ENCODE measurements around the gene IDI2.

GRCh38 chr10:1050554-1050953 lies 24.9 kb upstream of the IDI2 start:
- TF ChIP-seq CTCF (IDR thresholded peaks at IDR 0.05) (no peak), POLR2AphosphoS5 (IDR thresholded peaks at IDR 0.05; ENCODE audit: insufficient read depth in 1 of 2, low read depth in 1 of 2) (no peak)
